ENCODE data around the gene KCNN4.

Gene KCNN4

DNA sequence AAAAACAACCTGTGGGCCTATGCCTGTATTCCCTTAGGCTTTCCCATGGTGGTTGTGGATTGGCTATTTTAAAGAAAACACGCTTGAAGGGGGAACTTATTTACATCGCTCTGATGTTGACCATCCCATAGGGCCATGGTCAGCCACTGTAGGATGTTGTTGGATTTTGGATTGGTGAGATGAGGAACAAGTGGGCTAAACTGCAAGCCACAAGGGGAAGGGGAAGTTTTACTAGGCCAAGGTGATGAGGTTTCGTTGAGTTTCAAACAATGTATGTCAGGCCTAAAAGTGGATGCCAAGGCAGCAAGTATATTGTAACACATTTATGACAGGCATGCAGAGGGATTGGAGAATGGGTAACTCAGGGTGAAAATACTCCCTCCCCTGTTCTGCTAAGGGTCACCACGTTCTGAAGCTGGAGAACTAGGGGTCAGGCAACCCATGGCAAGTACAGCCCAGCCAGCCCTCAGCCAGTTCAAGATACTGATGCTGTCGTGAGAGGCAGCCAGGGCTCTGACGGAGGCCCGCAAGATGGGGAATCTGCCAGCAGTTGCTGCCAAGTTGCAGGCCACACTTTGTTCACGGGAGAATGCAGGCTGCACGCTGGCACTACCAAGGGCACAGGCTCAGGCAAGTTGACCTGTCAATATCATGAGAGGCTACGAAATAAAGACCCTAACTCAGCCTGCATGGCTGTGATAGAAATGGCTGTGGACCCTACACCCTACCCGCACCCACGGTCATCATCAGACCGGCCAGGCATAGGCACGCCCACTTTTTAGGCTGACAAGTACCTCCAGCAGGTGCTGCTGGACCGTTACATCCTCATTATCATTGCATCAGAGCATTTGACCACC lies 53.8 kb downstream of the KCNN4 start:
- DNase-seq: peak in 4 of 10 donors; percentile 20 to 72 (median 24)
- intact Hi-C loops (cut with DNase I): no loop called here

DNA sequence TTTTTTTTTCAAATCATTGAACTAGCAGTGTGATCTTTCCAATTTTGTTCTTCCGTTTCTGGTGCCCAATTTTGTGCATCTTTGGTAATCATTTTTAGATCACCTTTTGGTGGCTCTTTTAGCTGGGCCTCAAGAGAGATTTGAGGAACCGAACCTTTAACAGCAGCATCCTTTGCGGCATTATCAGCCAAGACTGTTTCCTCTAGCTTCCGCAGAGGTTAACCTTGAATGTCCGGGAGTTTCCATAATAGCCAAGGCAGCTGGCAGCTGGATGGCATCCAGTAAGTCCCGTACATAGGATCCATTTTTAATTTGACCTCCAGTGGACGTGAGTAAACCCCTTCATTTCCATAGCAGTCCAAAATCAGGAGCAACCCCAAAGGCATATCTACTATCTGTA lies 55.3 kb downstream of the KCNN4 start:
- no peak for DNase-seq
- intact Hi-C loops (cut with DNase I): no loop called here

DNA sequence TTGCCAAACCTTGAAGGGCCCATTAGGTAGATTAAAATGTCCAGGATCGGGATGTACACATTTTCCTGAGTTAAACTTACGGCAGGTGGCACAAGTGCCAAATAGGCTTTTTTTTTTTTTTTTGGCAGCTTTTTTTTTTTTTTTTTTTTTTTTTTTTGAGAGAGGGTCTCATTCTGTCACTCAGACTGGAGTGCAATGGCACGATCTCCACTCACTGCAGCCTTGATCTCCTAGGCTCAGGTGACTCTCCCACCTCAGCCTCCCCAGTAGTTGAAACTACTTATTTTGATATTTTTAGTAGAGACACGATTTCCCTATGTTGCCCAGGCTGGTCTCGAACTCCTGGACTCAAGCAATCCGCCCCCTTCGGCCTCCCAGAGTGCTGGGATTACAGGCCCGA lies 55.9 kb downstream of the KCNN4 start:
- intact Hi-C loops (cut with DNase I): no loop called here

DNA sequence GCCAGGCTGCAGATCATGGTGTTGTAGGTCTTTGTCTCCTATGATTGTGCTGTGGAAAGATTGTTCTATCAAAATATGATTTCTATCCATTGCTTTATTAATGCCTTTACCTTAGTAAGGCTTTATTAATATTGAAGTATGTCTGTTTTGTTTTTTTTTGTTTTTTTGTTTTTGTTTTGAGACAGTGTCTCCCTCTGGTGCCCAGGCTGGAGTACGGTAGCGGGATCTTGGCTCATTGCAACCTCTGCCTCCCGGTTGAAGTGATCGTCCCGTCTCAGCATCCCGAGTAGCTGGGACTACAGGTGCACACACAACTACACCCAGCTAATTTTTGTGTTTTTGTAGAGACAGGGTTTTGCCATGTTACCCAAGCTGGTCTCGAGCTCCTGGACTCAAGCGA lies 57.2 kb downstream of the KCNN4 start:
- no peak for DNase-seq
- intact Hi-C loops (cut with DNase I): no loop called here

More for the DNA sequence above, 55.9 kb downstream of the KCNN4 start:
- peak in 1 of 10 donors; percentile 35 for DNase-seq

DNA sequence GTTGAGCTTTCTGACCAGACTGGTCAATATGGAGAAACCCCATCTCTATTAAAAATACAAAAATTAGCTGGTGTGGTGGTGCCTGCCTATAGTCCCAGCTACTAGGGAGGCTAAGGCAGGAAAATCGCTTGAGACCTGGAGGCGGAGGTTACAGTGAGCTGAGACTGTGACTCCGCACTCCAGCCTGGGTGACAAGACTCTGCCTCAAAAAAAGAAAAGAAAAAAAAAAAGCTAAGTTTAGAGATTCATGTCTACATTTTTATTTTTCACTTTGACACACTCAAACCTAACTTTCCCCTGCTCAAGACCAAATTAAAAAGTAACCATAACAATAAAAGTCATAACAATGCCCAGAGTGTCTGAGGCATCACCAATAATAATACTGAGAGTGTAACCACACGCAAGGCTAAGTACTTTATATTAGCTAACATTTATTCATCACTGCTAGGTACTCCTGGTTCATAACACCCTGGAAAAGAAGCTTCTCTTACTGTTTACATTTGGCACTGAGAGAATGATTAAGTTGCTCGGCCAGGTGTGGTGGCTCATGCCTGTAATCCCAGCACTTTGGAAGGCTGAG lies 59.2 kb downstream of the KCNN4 start:
- intact Hi-C loops (cut with DNase I): no loop called here

DNA sequence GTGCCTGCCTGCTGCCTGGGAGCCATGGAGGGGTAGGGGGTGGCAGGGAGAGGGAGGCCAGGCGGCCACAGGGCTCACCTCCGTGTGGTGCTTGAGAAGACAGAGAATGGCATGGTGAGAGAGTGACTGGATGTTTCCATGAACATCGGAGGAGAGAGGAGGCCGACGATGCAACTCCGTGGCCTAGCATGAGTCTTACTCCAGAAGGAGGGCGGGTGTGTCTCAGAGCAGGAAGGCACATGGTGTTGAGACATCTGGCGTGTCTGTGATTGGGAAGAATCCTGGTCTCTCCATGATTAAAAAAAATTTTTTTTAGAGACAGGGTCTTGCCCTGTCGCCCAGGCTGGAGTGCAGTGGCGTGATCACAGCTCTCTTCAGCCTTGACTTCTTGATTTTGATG lies 59.8 kb downstream of the KCNN4 start:
- peak in 1 of 10 donors; percentile 55 for DNase-seq
- intact Hi-C loops (cut with DNase I): no loop called here

More for the DNA sequence above, 59.2 kb downstream of the KCNN4 start:
- no peak for DNase-seq

DNA sequence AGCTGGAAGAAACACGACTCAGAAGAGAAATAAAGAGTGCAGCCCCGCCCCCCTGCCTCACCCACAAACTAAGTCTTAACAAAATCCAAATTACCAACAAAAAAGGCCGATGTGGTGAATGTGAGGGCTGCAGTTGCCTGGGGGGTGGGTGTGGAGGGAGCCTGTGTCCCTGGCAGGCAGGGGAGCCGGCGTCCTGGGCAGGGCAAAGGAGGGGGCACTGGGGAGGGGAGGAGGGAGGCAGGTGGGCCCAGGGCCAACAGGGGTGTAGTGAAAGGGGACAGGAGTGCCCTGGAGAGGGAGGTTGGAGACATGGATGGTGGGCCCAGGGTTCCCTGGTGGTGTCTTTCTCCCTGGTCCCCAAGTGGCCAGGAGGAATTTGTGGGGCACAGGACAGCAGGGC lies 60.9 kb downstream of the KCNN4 start:
- DNase-seq: no peak
- intact Hi-C loops (cut with DNase I): no loop called here

DNA sequence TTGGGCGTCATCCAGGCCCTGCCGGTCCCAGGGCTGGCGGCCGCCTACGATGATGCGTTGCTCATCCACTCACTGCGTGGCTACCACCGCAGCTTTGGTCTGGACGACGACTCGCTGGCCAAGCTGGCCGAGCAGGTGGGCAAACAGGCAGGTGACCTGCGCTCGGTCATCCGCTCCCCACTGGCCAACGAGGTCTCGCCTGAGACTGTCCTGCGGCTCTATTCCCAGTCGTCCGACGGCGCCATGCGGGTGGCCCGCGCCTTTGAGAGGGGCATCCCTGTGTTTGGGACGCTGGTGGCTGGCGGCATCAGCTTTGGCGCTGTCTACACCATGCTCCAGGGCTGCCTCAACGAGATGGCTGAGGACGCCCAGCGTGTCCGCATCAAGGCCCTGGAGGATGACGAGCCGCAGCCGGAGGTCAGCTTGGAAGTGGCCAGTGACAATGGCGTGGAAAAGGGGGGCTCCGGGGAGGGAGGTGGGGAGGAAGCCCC lies 61.4 kb downstream of the KCNN4 start:
- no peak for DNase-seq
- intact Hi-C loops (cut with DNase I): no loop called here

DNA sequence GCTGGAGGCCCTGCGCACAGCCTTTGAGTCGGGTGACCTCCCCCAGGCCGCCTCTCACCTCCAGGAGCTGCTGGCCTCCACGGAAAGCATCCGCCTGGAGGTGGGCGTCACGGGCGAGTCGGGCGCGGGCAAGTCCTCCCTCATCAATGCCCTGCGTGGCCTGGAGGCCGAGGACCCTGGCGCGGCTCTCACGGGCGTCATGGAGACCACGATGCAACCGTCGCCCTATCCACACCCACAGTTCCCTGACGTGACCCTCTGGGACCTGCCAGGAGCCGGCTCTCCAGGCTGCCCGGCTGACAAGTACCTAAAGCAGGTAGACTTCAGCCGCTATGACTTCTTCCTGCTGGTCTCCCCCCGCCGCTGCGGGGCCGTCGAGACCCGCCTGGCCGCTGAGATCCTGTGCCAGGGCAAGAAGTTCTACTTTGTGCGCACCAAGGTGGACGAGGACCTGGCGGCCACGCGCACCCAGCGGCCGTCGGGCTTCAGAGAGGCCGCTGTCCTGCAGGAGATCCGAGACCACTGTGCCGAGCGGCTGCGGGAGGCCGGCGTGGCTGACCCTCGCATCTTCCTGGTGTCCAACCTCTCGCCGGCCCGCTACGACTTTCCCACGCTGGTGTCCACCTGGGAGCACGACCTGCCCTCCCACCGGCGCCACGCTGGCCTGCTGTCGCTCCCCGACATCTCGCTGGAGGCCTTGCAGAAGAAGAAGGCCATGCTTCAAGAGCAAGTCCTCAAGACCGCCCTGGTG lies 62.0 kb downstream of the KCNN4 start:
- intact Hi-C loops (cut with DNase I): no loop called here
- no peak for DNase-seq

All from posterior cingulate gyrus (tissue), 11 donors.